Limb (tissue), 2 donors: ENCODE measurements around the gene BIN2.
"Not testable (repeated sequence)": the region's sequence is repeated elsewhere in the genome, so short reads cannot be mapped to it uniquely, and the experiment has no call there.

ENCODE experiments used
- DNase-seq, 2 donors: peaks; one replicate each; pipeline ENCODE4 v3.0.0-alpha.2; 2016; ENCODE audit errors: extremely low spot score in 2 of 2

BIN2 gene

DNA sequence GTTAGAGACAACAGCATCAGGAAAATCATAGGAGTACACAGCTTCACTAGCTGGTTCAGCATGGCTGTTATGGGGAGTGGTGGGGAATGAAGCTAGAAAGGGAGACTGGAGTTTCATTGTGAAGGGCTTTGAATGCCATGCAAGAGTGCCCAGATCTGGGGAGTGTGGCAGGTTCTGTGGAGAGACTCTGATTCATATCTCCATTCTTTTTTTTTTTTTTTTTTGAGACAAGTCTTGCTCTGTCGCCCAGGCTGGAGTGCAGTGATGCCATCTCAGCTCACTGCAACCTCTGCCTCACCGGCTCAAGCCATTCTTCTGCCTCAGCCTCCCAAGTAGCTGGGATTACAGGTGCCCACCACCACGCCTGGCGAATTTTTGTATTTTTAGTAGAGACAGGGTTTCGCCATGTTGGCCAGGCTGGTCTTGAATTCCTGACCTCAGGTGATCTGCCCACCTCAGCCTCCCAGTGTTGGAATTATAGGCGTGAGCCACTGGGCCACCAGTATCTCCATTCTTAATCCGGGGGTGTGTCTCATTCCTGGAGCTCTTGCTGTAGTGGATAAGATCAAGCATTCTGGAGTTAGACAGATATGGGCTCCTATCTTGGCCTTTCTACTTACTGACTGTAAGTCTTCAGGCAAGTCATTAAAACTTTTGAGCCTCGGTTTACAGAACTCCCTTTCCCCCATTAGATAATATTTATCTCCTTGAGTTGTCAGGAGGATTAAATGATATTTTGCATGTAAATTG lies 5.7 kb downstream of the BIN2 start:
- not testable (repeated sequence) for DNase-seq

DNA sequence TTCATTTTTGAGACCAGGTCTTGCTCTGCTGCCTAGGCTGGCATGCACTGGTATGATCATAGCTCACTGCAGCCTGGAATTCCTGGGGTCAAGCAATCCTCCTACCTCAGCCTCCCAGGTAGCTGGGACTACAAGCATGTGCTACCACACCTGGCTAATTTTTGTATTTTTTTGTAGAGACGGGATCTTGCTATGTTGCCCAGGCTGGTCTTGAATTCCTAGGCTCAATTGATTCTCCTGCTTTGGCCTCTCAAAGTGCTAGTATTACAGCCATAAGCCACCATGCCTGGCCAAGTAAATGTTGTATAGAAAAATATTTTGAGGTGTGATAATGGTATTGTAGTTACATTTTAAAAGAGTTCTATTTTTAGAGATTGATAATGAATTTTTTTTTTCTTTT lies 12.6 kb downstream of the BIN2 start:
- no peak for DNase-seq

DNA sequence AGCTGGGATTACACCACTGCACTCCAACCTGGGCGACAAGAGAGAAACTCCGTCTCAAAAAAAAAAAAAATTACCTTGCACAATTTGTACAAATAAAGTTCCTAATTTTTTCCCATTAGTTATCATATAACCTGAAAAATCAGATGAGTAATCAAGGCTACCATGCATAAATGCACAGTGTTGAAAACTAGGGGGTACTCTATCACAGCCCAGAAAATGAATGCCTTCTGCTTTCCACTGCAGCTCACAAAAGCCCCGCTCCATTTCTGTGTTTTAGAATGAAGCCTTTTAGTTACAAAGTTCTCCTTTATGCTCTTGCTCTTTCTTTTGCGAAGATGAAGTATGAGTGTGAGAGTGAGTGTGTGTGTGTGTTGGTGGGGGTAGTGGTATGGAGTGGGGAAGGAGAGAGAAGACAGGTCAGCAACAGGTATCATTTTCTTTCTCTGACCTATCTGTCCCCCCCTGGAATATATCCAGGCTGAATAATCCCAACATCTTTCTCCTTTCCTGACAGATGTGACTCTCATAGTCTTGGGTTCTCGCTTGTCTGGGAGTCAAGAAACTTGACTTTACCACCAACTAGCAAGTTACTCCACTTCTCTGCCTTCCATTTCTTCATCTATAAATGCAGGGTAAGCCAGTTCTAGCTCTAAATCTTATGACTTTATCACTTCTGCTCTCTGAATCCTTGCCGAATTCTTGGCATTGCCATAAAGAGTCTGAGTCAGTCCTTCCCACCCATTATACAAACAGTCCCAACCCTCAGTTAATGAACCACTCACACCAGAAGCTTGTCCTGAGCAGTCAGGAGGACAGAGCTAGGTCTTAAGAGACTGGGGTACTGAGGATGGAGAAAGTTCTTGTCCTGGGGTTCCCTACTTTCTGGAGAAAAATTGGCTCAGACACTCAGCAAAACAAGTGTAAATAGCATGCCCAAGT lies 16.1 kb downstream of the BIN2 start:
- DNase-seq = no peak

DNA sequence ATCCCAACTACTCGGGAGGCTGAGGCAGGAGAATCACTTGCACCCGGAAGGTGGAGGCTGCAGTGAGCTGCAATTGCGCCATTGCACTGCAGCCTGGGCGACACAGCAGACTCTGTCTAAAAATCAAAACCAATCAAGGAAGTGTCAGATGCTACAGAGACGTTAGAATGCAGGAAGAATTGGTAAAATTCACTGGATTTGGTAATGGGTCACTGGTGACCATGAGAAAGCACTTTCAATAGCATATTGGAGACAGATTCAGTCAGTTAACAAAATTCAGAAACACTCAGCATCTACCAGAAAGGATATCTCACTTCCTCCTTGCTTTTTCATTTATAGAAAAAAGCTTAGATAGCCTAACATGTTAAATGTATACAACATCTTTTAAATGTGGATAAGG lies 17.5 kb downstream of the BIN2 start:
- no peak for DNase-seq

DNA sequence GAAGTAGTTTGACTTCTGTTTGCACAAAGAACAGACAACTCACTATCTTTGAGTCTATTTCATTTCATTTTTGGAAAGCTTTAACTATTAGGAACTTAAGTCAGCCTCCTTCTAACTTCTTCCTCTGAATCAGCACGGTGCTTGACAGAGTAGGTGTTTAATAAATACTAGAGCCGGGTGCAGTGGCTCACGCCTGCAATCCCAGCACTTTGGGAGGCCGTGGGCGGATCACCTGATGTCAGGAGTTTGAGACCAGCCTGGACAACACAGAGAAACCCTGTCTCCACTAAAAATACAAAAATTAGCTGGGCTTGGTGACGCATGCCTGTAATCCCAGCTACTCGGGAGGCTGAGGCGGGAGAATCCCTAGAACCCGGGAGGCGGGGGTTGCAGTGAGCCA lies 23.2 kb downstream of the BIN2 start:
- not testable (repeated sequence) for DNase-seq

DNA sequence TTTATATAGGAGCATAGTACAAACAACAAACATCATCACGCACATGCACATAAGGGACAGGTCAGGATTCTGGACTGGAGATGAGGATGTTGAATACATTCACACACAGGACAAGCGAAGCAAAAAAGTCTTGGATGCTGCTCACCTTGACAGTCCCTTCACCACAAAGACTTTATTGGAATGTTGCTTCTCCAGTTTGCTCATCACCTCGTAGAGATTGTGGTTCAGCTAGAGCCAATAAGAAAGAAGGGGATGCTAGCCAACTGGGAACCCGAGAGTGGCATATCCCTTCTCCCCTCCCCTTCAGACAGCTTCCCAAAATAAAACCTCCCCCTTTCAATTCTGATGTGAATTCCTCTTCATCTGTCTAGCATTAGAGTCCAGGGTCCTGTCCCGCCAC lies 28.3 kb downstream of the BIN2 start:
- DNase-seq = no peak

DNA sequence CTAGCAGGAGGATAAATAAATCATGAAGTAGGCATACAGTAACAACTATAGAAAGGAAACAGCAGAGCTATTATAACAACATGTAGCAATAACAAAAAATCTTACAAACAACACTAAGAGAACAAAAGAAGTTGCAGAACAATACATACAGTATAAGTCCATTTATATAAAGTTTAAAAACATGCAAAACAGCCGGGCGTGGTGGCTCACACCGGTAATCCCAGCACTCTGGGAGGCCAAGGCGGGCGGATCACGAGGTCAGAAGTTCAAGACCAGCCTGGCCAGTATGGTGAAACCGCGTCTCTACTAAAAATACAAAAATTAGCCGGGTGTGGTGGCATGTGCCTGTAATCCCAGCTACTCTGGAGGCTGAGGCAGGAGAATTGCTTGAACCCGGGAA lies 29.9 kb downstream of the BIN2 start:
- not testable (repeated sequence) for DNase-seq

DNA sequence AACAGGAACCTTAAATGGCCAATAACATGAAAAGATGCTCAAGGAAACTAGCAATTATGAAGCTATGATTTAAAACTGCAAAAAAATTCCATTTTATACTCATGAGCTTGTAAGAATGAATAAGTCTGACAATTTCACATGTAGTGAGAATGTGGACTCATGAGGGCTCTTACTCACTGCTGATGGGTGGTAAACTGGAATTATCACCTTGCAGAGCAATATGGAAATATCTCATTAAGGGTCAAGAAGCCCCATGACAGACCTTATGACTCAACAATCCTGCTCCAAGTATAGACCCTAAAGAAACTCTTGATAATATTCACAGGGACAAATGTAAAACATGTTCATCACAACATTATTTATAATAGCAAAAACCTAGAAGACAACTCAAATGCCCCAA lies 30.3 kb downstream of the BIN2 start:
- no peak for DNase-seq

DNA sequence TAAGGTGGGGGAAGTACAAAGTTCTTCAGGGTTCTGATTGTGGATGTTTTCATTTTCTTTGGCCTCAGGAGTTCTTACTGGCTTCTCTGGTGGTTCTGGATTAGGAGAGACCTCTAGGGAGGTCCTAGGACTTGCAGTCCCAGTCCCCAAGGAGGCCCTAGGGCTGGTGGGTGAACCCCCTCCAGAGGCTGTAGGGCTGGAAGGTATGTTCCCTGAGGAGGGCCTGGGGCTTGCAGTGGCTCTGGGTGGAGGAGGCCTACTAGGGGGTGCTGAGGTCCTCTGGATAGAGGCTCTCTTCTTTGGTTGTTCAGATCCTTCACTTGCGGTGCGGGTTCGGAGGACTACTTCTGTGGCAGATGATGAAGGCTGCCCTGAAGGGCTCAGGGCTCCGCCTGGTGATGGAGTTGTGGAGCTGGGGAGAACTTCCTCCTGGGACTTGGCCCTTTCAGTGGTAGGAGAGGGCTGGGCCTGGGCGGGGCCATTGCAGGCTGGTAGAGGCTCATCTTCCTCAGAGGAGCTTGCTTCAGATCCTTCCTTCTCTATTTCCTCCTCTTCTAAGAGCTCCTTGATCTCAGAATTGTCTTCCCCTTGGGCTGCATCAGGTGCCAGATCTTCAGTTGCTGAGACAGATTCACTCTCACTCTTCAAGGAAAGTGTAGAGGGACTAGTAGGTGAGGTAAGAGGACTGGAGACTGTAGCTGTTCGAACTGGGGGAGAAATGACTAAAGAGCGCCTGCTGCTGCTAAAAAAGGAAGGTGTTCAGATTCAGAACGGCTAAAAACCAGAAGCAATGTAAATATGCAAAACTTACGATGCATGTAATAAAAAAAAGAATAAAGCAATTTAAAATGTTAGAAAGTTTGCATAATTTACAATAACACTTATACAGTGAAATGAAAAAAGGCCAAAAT lies 32.1 kb downstream of the BIN2 start:
- not testable (repeated sequence) for DNase-seq

DNA sequence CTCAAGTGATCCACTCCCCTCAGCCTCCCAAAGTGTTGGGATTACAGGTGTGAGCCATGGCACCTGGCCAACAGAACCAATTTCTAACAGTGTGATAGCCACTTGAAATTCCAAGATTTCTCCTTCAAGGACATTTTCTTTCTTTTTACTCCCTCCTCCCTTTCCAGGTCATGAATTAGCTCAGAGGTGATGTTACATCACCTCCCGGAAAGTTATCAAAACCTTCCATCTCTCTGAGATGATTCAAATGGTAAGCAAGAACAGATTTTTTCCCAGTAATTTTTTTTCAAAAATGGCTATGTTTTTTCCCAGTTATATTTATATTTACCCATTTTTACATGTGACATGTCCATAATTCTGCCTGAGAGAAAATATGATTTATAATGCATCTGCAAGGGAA lies 38.1 kb downstream of the BIN2 start:
- DNase-seq = no peak

DNA sequence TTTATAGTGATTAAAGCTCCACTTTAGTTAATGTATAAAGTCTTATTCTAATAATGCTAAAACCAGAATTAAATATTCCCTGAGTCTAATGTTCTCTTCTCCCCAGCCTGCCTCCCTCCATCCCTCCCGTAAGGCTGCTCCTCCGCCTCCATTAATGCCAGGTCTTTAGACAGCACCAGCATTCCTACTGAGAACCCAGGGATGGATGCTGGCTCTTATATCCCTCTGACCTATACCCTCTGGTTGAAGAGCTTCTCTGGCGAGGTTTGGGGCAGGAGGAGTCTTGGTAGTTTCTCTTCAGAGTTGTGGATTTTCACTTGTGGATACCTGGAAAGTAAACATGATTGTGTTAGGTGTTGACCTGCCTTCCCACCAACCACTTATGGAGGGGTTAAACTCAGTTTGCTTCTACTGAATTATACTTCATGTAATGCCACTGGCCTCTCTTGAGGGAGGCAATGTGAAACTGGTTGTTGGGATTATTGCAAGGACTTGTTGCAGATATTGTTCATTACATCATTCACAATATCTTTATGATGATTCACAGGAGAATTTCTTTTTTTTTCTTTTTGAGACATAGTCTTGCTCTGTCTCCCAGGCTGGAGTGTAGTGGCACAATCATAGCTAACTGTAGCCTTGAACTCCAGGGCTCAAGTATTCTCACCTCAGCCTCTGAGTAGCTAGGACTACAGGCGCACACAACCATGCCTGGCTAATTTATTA lies 42.6 kb downstream of the BIN2 start:
- DNase-seq = no peak

DNA sequence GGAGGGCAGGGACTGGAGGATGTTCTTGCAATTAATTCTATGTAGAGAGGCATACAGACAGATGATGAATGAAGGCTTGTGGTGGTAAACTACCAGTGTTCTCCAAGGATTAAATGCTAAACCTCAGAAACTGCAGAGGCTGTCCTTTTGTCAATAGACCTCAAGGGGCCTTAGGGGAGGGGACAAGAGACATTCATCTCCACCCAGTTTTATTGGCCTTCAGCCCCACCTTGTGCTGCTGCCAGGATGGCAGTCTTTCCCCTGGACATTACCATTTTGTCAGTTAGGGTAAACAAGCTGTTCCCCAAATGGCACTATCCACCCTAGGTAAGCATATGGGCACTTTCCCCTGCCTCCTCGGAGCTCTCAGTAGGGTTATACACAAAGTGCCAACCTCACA lies 48.9 kb downstream of the BIN2 start:
- no peak for DNase-seq

DNA sequence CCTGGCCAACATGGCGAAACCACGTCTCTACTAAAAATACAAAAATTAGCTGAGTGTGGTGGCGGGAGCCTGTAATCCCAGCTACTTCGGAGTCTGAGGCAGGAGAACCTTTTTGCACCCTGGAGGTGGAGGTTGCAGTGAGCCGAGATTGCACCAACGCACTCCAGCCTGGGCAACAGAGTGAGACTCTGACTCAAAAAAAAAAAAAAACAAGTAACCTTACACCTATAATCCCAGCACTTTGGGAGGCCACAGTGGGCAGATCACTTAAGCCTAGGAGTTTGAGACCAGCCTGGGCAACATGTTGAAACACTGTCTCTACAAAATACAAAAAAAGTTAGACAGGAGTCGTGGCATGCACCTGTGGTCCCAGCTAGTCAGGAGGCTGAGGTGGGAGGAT lies 51.2 kb downstream of the BIN2 start:
- not testable (repeated sequence) for DNase-seq

DNA sequence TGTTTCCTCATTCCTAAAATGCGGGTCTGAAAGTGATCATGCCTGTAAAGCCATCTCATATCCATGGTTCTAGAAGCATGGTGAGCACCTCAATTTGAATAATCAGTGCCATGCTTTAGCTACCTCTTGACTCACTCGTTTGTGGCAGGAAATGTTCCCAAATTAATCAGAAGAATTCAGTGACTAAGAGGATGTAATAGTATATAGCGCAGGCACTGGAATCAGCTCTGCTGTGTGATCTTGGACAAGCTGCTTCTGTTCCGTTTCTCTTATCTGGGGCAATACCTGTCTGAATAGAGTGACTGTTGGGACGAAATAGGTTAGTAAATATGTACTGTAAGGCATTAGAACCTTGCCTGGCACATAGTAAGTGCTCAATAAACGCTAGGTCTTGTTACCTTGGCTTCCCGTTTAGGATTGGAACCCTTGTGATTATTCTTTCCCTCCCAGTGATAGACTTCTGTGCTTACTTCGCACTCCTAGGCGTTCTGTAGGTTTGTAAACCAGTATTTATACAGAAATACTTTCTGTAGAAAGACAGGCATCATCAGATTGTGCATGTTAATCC lies 52.9 kb downstream of the BIN2 start:
- DNase-seq = no peak

DNA sequence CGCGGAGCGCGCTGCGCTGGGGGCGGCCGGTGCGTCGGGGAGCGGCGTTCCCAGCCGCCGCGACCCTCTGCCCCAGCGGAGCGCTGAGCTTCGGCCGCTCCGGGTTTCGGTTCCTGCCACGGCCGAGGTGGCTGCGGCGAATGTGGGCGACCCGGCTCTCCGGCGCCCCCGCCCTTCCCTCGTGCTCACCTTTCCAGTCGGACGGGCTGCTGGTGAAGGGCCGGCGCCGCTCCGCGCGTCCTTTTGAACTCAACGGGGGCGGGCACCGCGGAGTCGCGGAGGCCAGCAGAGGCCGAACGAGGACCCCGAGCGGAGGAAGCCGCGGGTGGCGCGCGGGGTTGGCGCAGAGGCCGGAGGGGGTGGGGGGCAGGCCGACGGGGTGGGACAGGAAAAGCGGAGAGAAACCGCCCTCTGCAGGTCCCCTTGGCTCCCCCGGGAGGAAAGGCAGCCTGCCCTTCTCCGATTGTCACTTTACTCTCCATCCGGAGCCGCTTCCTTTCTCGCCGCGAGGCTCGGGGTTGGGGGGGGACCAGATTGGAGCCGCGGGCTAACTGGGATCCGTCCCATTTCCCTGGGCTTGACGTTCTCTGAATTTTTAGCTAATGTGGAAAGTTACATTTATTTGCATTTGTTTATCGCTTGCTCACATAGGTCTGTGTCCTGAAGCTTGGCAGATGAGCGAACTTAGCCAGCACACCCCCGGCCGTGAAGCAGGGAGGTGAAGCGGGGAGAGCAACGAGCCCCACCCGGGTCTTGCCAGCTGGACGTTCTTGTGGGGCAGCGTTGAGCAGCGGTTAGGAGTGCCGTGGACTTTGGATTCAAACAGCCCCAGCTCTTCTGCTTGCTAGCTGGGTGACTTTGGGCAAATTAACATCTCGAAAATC lies 53.7 kb downstream of the BIN2 start, which contains the start of gene SMAGP:
Gene SMAGP, minus strand, starts transcription at position 349 of the 884 bp plus-strand sequence. CDS start 1,137 bp downstream, outside the sequence.
- peak in 1 of 2 donors; percentile 71 for DNase-seq

DNA sequence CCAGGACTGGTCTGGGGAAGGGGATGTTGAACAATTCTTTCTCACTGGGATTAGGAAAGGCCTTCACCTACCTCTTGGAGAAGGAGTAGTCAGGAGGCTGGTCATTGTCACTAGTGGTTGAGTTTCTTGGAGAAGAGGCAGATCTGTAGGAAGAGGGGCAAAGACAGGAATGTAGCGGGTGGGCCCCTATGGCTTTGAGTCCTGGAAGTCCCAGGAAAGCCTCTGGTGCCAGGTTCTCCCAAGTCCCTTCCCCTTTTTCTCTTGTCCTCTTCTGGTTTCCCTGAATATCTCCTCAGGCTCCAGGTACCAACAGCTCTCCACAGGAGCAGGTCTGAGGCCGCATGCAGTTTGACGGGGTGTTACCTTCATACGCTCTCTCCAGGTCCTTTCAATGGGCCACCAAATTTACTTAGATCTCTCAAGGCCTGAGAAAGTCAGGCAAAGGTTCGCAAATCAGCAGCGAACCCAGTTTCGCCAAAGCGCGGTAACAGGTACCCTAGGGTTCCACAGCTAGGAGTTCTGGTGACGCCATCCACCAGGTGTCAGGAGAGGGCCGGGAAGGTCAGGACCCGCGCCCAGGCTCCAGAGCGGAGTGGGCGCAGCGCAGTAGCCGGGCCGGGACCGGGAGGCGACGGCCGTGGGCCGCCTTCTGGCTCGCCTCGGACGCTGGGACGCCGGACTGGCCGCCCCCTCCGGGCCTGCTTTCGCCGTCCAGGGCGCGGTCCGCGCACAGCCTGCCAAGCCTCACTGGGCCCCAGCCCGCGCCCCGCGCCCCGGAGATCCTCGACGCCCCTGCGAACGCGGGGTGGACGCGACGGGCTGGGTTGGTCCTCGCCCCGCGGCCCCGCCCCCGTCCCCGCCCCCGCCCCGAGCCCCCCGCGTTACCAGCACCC lies 54.6 kb downstream of the BIN2 start:
- DNase-seq = peak in 1 of 2 donors; percentile 58

DNA sequence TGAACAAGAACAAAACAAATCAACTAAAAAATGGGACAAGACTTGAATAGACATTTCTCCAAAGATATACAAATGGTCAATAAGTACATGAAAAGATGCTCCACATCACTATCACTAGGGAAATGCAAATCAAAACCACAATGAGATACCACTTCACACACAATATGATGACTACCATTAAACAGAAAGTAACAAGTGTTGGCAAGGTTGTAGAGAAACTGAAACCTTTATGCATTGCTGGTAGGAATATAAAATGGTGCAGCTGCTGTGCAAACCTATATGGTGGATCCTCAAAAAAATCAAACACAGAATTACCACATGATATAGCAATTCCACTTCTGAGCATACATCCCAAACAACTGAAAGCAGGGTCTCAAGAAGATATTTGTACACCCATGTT lies 59.0 kb downstream of the BIN2 start:
- DNase-seq = no peak

DNA sequence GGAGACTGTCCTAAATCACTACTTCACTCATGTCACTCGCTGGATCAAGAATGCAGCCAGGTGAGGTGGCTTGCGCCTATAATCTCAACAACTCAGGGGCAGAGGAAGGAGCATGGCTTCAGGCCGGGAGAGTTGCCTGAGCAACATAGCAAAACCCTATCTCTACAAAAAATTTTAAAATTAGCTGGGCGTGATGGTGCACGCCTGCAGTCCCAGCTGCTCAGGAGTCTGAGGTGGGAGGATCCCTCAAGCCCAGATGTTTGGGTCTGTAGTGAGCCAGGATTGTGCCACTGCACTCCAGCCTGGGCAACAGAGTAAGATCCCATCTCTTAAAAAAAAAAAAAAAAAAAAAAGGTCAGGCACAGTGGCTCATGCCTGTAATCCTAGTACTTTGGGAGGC lies 59.7 kb downstream of the BIN2 start:
- DNase-seq = no peak
